Measurements from ENCODE around the gene GATA1. TPM values are rescaled to one million over a fixed set of nuclear protein-coding genes. Genes with fewer than 3 reads are reported as not detected.

Gene GATA1
- total RNA-seq, 1 donor from 2014 or later, result not detected

- peaks cover 1% of the 10 kb centered on the region for H3K9me3 Mint-ChIP-seq (ENCODE audit: unreplicated experiment)
- H3K36me3 Mint-ChIP-seq (ENCODE audit: unreplicated experiment), result peaks cover 3% of the 10 kb centered on the region
- TF ChIP-seq, protein P1, sequence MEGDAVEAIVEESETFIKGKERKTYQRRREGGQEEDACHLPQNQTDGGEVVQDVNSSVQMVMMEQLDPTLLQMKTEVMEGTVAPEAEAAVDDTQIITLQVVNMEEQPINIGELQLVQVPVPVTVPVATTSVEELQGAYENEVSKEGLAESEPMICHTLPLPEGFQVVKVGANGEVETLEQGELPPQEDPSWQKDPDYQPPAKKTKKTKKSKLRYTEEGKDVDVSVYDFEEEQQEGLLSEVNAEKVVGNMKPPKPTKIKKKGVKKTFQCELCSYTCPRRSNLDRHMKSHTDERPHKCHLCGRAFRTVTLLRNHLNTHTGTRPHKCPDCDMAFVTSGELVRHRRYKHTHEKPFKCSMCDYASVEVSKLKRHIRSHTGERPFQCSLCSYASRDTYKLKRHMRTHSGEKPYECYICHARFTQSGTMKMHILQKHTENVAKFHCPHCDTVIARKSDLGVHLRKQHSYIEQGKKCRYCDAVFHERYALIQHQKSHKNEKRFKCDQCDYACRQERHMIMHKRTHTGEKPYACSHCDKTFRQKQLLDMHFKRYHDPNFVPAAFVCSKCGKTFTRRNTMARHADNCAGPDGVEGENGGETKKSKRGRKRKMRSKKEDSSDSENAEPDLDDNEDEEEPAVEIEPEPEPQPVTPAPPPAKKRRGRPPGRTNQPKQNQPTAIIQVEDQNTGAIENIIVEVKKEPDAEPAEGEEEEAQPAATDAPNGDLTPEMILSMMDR (IDR thresholded peaks at IDR 0.05; ENCODE audit: partially characterized antibody, unreplicated experiment), result no peak
- peaks cover 9% of the 10 kb centered on the region for H3K27me3 Mint-ChIP-seq (ENCODE audit: unreplicated experiment)
- no peak for DNase-seq
- H3K27ac Mint-ChIP-seq (ENCODE audit: unreplicated experiment), result no peak within 1 kb of the TSS
- peak within 1 kb of the TSS; percentile 57 for H3K4me3 Mint-ChIP-seq (ENCODE audit: unreplicated experiment)
- H3K4me1 Mint-ChIP-seq (ENCODE audit: low read depth, unreplicated experiment), result peaks cover 1% of the 10 kb centered on the region
These were observed 39.9 kb downstream of the GATA1 start, which contains the start of gene ERAS for GRCh38 chrX:48826135-48826875. Gene ERAS, plus strand, starts transcription at chrX:48826513. Its CDS starts 2,611 bp downstream, at chrX:48829124.

DNA sequence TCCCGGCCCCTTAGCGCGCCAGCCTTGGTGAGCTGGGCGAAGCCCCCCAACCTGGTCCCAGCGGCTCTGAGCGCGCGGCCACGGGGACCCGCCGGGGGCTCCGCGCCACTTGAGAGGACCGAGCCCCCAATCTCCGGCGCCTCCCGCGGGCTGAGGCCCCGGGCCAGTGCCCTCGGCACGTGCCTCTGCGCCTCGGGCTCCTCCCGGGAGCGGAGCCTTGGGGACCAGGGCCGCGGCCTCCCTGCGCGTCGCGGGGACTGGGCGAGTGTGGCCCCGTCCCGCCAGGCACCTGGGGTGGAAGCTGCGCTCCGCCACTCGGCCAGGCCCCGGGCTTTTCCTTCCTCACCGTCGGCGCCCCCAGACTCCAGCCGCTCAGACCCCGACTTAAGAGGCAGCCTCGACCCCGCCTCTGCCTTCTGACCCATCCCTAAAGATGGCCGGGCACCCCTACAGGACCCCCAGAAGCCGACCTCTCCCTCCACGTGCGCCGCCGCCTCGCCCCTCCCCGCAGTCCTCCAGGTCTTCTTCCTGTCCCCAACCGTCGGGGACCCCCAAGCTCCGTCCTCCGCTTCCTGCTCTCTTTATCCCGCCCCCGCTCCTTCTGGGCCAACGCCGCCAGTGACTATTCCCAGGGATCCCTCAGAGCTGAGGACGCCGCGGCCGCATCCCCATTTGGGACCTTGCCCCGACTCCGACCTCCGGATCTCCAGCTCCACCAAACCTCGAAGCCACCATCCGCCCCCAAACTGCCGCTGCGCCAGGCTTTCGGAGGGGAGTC lies 40.7 kb downstream of the GATA1 start:
- TF ChIP-seq, protein P1 (IDR thresholded peaks at IDR 0.05; ENCODE audit: partially characterized antibody, unreplicated experiment), result no peak
- peaks cover 1% of the 10 kb centered on the region for H3K9me3 Mint-ChIP-seq (ENCODE audit: unreplicated experiment)
- H3K27me3 Mint-ChIP-seq (ENCODE audit: unreplicated experiment), result peaks cover 9% of the 10 kb centered on the region
- H3K27ac Mint-ChIP-seq (ENCODE audit: unreplicated experiment), result no peak overlapping the region
- DNase-seq, result no peak
- peak overlapping the region; percentile 15 for H3K4me3 Mint-ChIP-seq (ENCODE audit: unreplicated experiment)
- H3K4me1 Mint-ChIP-seq (ENCODE audit: low read depth, unreplicated experiment), result peaks cover 1% of the 10 kb centered on the region
- peaks cover 3% of the 10 kb centered on the region for H3K36me3 Mint-ChIP-seq (ENCODE audit: unreplicated experiment)

DNA sequence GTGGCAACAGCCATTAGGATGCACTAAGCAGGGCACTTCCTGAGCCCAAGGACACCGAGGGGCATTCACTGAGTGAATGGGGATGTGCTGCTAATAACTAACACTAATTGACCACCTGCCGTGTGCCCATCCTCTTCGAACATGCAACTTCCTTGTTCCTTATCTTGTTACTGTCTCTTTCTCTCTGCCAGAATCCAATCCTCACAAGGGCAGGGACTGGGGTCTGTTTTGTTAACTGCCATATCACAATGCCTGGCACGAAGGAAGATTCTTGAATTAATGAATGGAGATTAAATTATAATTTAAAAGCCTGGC lies 41.2 kb downstream of the GATA1 start:
- H3K9me3 Mint-ChIP-seq (ENCODE audit: unreplicated experiment), result peaks cover 1% of the 10 kb centered on the region
- H3K4me1 Mint-ChIP-seq (ENCODE audit: low read depth, unreplicated experiment), result peaks cover 1% of the 10 kb centered on the region
- no peak overlapping the region for H3K27ac Mint-ChIP-seq (ENCODE audit: unreplicated experiment)
- no peak for DNase-seq
- TF ChIP-seq, protein P1 (IDR thresholded peaks at IDR 0.05; ENCODE audit: partially characterized antibody, unreplicated experiment), result no peak
- H3K36me3 Mint-ChIP-seq (ENCODE audit: unreplicated experiment), result peaks cover 3% of the 10 kb centered on the region
- peaks cover 9% of the 10 kb centered on the region for H3K27me3 Mint-ChIP-seq (ENCODE audit: unreplicated experiment)
- H3K4me3 Mint-ChIP-seq (ENCODE audit: unreplicated experiment), result peak overlapping the region; percentile 71

GRCh38 chrX:48829016-48829735 lies 42.8 kb downstream of the GATA1 start:
- peaks cover 2% of the 10 kb centered on the region for H3K9me3 Mint-ChIP-seq (ENCODE audit: unreplicated experiment)
- H3K27me3 Mint-ChIP-seq (ENCODE audit: unreplicated experiment), result peaks cover 9% of the 10 kb centered on the region
- peaks cover 3% of the 10 kb centered on the region for H3K36me3 Mint-ChIP-seq (ENCODE audit: unreplicated experiment)
- H3K4me3 Mint-ChIP-seq (ENCODE audit: unreplicated experiment), result no peak overlapping the region
- TF ChIP-seq, protein P1 (IDR thresholded peaks at IDR 0.05; ENCODE audit: partially characterized antibody, unreplicated experiment), result no peak
- peaks cover 3% of the 10 kb centered on the region for H3K4me1 Mint-ChIP-seq (ENCODE audit: low read depth, unreplicated experiment)
- DNase-seq, result no peak
- no peak overlapping the region for H3K27ac Mint-ChIP-seq (ENCODE audit: unreplicated experiment)
